Neutrophil (primary cell): ENCODE data around the gene WBP2.
A peak's percentile ranks its signal among the peaks of the same experiment; 100 is the strongest.

Experiments used
- H3K27ac ChIP-seq: fragments of 200-600 bp; sonication (generic); 2 replicates; pipeline ENCODE4 v1.5.1; 2016; ENCODE audit warnings: mild to moderate bottlenecking, moderate library complexity
- H3K27me3 ChIP-seq: fragments of 200-600 bp; sonication (generic); 2 replicates; pipeline ENCODE4 v1.6.0; 2016; ENCODE audit warnings: mild to moderate bottlenecking
- H3K36me3 ChIP-seq: fragments of 200-600 bp; sonication (generic); 2 replicates; pipeline ENCODE4 v1.5.1; 2017
- H3K4me1 ChIP-seq, 2 experiments: fragments of 200-600 bp in 1 of 2; sonication (generic) in 1 of 2; 1 replicate in 1 of 2; 2 replicates in 1 of 2; pipeline versions ENCODE4 v1.5.1 to v1.6.1; 2013 to 2016; ENCODE audit warnings: low read depth in 1 of 2, low read length in 1 of 2, mild to moderate bottlenecking in 1 of 2, moderate library complexity in 1 of 2; ENCODE audit not compliant: control insufficient read depth in 1 of 2, insufficient read depth in 1 of 2
- H3K4me3 ChIP-seq, 2 experiments: fragments of 200-600 bp in 1 of 2; sonication (generic) in 1 of 2; 1 replicate in 1 of 2; 2 replicates in 1 of 2; pipeline ENCODE4 v1.5.1; 2013 to 2016; ENCODE audit warnings: low read depth in 1 of 2, low read length in 1 of 2, mild to moderate bottlenecking in 1 of 2, moderate library complexity in 1 of 2
- H3K9me3 ChIP-seq: fragments of 200-600 bp; sonication (generic); 2 replicates; pipeline ENCODE4 v1.5.1; 2016
- CTCF ChIP-seq: fragments of 200-600 bp; sonication (generic); IDR thresholded peaks from 2 replicates; pipeline ENCODE4 v1.5.1; 2016; ENCODE audit warnings: antibody characterized with exemption

The WBP2 gene

GRCh38 chr17:75829747-75830146, 25.4 kb downstream of the WBP2 start:
- Histone ChIP-seq H3K4me3 (no peak overlapping the region), H3K27me3 (no peaks in the 10 kb centered on the region), H3K9me3 (no peaks in the 10 kb centered on the region), H3K27ac (peak overlapping the region; percentile 25), H3K4me1 (peaks cover 15 to 18% of the 10 kb centered on the region in 2 experiments), H3K36me3 (peaks cover 100% of the 10 kb centered on the region)
- TF ChIP-seq CTCF, result no peak

- Histone ChIP-seq H3K27me3 (no peaks in the 10 kb centered on the region), H3K36me3 (peaks cover 99% of the 10 kb centered on the region), H3K4me3 (no peak overlapping the region), H3K27ac (peak overlapping the region; percentile 59), H3K9me3 (no peaks in the 10 kb centered on the region), H3K4me1 (peaks cover 14 to 15% of the 10 kb centered on the region in 2 experiments)
- no peak for TF ChIP-seq CTCF
Observed at GRCh38 chr17:75828741-75829140, 26.4 kb downstream of the WBP2 start.

GRCh38 chr17:75828076-75828400, 27.1 kb downstream of the WBP2 start:
- no peaks in the 10 kb centered on the region for H3K27me3 ChIP-seq
- peak overlapping the region; percentile 59 for H3K27ac ChIP-seq
- no peak for TF ChIP-seq CTCF
- no peaks in the 10 kb centered on the region for H3K9me3 ChIP-seq
- peaks cover 99% of the 10 kb centered on the region for H3K36me3 ChIP-seq
- H3K4me1 ChIP-seq, result peaks cover 8 to 9% of the 10 kb centered on the region in 2 experiments
- H3K4me3 ChIP-seq, result no peak overlapping the region

GRCh38 chr17:75827308-75828075, 27.6 kb downstream of the WBP2 start:
- H3K9me3 ChIP-seq, result no peaks in the 10 kb centered on the region
- TF ChIP-seq CTCF, result peak; percentile 59
- H3K27me3 ChIP-seq, result no peaks in the 10 kb centered on the region
- no peak overlapping the region for H3K4me3 ChIP-seq
- peak overlapping the region; percentile 59 for H3K27ac ChIP-seq
- peaks cover 3 to 4% of the 10 kb centered on the region in 2 experiments for H3K4me1 ChIP-seq
- peaks cover 94% of the 10 kb centered on the region for H3K36me3 ChIP-seq

GRCh38 chr17:75826561-75827307, 28.4 kb downstream of the WBP2 start:
- no peaks in the 10 kb centered on the region for H3K4me1 ChIP-seq
- peaks cover 87% of the 10 kb centered on the region for H3K36me3 ChIP-seq
- H3K4me3 ChIP-seq, result no peak overlapping the region

More at GRCh38 chr17:75826561-75827307, 28.4 kb downstream of the WBP2 start:
- no peak for TF ChIP-seq CTCF
- Histone ChIP-seq H3K9me3 (no peaks in the 10 kb centered on the region), H3K27me3 (no peaks in the 10 kb centered on the region), H3K27ac (peak overlapping the region; percentile 59)
